Activated CD4-positive, CD25-positive, alpha-beta regulatory T cell treated with anti-CD3 and anti-CD28 coated beads, Interleukin-2, amount 50 U/mL, for 72 hours (primary cell): ENCODE measurements around the gene ITGBL1.

ENCODE experiments used
- DNase-seq: peaks from one replicate; pipeline ENCODE4 v3.0.0; 2021

ITGBL1 gene

GRCh38 chr13:101453784-101454201 lies 1.3 kb downstream of the ITGBL1 start:
- DNase-seq = no peak

DNA sequence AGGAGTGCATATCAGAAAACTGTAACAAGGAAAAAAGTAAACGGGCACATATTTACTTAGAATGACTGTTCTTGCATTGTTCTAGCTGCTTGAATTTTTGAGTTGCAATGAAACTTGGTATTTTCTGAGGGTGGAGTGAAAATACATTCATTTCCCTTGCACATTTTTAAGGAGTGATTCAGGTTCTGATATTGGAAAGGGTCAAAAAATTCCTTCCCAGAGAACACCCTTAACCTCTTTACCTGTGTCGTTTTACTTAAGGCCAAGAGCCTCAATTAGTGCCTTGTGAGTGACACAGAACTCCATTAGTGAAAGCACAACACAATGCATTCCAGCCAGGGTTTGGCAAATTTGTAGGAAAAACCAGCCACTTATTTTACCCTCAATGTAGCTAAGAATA lies 2.3 kb downstream of the ITGBL1 start:
- DNase-seq = no peak

- no peak for DNase-seq
Measured at GRCh38 chr13:101455863-101456262, 3.4 kb downstream of the ITGBL1 start.

DNA sequence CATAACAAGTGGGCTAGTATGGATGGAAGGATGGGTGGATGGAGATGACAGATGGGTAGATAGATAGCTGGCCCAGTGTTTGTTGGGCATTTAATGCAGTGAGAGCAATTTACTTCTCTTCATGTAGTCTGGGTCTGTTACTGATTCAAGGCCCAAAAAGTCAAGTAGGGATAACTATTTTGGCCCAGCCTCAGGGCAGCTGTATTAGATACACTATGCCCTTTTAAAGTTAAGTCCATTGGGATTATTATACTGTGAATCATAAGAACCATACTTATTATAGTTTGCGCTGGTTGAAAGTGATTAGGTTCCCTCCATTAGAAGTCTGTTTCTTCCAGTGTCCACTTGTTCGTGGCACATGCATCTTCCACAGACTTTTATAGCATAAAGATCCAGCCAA lies 4.7 kb downstream of the ITGBL1 start:
- DNase-seq = no peak

DNA sequence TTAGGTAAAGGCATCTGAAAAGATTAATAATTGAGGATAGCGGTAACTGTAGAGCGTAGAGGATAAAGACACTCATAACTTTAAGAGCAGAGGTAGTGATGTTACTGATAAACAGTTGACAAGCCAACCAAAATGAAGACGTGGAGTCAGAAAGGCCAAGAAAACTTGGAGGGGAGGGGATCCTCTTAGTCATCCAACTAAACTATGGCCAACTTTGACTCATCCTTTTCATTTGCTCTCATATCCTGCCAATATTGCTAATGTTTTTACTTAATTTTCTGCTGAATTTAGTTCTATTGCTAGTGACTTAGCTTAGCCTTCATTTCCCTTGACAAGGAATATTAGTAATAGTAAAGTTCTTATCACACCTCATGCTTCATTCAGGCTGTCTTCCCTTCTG lies 13.4 kb downstream of the ITGBL1 start:
- no peak for DNase-seq

GRCh38 chr13:101467415-101467814 lies 14.9 kb downstream of the ITGBL1 start:
- DNase-seq = no peak

- no peak for DNase-seq
Measured at GRCh38 chr13:101473458-101473857, 21.0 kb downstream of the ITGBL1 start.

DNA sequence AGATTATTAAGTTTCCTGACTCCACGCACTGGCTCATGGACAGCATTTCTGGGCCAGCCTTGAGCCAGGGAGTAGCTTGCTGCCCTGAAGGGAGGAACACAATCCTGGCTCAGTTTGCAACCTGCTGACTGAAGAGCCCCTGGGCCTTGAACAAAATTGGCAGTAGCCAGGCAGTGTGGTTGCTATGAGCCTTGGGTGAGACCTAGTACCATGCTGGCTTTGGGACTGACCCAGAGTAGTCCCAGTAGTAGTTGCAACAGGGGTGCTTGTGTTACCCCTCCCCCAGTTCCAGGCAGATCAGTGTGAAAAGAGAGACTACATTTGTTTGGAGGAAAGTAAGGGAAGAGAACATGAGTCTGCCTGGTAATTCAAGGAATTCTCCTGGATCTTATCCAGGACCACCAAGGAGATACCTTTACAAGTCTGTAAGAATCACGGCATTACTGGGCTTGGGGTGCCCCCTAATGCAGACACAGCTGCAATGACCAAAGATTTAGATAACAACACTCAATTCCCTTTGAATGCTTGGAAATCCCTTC lies 22.0 kb downstream of the ITGBL1 start:
- no peak for DNase-seq

DNA sequence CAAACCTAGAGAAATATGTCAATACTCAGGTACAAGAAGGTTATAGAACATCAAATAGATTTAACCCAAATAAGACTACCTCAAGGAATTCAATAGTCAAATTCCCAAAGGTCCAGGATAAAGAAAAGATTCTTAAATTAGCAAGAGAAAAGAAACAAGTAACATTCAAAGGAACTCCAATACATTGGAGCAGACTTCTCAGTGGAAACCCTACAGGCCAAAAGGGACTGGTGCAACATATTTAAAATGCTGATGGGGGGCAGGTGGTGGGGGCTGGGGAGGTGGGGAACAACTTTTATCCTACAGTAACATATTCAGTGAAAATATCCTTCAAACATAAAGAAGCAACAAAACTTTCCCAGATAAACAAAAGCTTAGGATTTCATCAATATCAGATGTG lies 23.1 kb downstream of the ITGBL1 start:
- no peak for DNase-seq

DNA sequence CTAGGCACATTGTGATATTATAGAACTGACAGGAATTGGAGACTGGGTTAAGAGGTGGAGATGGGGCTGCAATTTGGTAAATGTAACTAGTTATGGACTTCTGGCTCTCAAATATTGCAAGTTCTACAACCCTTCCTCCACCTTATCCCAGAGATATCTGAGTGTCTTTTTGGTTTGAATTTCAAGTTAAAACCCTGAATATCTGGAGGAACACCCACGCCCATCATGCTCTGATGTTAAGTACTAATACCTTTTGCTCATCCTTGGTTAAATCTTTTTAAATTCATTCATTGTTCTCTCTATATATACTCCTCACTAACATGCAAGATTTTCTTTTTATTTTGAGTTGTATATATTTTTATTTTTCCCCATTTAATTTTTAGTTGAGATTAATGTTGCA lies 28.9 kb downstream of the ITGBL1 start:
- no peak for DNase-seq

DNA sequence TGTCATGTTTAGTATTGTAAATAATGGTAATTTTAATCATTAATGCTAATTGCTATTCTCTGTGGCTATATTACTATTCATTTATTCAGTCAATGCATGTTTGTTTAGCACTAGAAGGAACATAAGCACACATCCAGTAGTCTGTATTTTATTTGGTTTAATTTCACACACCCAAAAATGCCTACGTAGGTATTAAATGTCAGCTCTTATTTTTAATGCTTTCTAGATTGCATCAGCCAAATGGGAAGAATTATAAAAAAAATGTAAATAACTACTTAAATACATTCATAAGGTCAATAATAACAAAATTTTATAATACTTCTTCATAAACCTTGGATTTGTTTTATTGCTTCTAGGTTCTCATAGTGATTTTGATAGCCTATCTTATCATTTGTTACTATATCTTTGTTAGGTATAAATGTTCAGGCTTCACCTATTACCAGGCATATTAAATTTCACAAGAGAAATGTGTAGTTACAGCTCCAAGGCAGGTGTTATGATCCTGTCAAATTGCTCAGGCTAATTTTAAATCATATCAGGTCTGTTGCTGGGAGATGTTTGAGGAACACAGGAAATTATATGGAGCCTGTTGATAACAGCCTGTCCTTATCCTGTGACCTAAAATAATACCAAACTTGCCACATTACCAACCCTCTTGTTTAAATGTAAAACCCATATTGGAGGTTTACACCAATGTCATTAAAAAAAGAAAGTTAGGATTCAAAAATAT lies 34.4 kb downstream of the ITGBL1 start:
- no peak for DNase-seq

DNA sequence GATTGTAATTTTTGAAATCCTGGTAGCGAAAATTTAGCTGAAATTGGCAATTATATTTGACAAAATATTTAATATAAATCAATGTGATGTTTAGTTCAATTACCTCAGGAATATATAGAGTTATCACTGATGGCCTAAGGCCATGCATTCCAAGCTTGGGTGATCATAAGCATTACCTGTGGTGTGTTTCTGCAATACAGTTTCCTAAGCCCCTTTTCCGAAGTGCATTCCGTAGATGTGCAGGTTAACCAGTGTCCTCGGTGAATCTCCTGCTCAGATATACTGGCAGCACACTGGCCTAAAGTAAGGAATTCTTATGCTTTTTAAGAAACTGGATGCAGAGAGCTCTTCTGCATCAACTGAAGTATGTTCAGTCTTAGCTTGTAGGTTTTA lies 35.0 kb downstream of the ITGBL1 start:
- no peak for DNase-seq

DNA sequence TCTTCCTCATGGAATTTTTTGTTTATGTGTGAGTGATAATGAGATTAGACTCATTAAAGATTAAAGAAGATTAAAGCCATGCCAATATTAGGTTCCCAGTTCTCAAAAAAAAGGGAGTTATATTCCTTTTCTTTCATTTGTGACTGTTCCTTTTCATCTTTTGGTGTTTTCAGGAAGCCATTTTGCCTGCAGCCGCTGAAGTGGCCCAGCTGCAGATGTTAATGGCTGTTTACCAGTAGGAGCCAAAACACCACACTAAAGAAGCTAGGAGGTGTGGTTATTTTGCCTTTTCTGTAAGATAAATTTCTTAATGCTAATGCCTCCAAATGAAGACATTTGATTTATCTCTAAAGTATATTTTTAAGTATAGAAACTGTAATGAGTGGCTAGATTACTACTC lies 36.3 kb downstream of the ITGBL1 start:
- no peak for DNase-seq

GRCh38 chr13:101489643-101490405 lies 37.3 kb downstream of the ITGBL1 start:
- DNase-seq = no peak

- DNase-seq = no peak
Measured at GRCh38 chr13:101490406-101491015, 38.0 kb downstream of the ITGBL1 start.

- DNase-seq = no peak
Measured at GRCh38 chr13:101492251-101492910, 39.9 kb downstream of the ITGBL1 start.

DNA sequence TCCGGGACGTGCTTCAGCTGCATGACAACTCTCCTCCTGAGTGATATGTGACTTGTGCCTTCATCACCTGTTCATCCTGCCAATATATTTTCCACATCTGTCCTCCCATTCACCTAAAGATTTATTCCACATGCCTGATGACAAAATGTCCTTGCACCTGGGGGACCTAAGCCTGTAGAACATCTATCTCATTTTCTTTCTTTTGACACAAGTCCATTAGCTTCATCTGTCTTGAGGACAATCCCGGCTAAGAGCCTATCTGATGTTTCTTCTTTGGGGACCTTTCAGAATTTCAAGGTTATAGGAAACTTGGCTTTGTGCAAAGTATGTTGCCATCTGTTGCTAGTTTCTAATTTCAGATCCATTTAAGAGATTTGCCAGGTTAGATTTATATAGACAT lies 41.1 kb downstream of the ITGBL1 start:
- no peak for DNase-seq

- DNase-seq = no peak
Measured at GRCh38 chr13:101499406-101499805, 46.9 kb downstream of the ITGBL1 start.

GRCh38 chr13:101502618-101503017 lies 50.1 kb downstream of the ITGBL1 start:
- no peak for DNase-seq

- DNase-seq = no peak
Measured at GRCh38 chr13:101511161-101511560, 58.7 kb downstream of the ITGBL1 start.

- no peak for DNase-seq
Measured at GRCh38 chr13:101511766-101512165, 59.3 kb downstream of the ITGBL1 start.

GRCh38 chr13:101512650-101513049 lies 60.2 kb downstream of the ITGBL1 start:
- no peak for DNase-seq

GRCh38 chr13:101514100-101514499 lies 61.6 kb downstream of the ITGBL1 start:
- no peak for DNase-seq
